Progenitor cell of endocrine pancreas (in vitro differentiated cells): ENCODE data around the gene EAF1. TPM values are rescaled to one million over a fixed set of nuclear protein-coding genes. Genes with fewer than 3 reads are reported as not detected.
"Not testable (repeated sequence)": the region's sequence is repeated elsewhere in the genome, so short reads cannot be mapped to it uniquely, and the experiment has no call there.

Experiments used
- DNase-seq: peaks from one replicate; pipeline ENCODE4 v3.0.0; 2021; ENCODE audit warnings: low spot score; ENCODE audit not compliant: unreplicated experiment
- H3K27ac Mint-ChIP-seq: 2 replicates; pipeline ENCODE4 v1.8.0; 2021; ENCODE audit warnings: mild to moderate bottlenecking, moderate library complexity, mixed read lengths
- H3K27me3 Mint-ChIP-seq: 2 replicates; pipeline ENCODE4 v1.8.0; 2021; ENCODE audit warnings: mixed read lengths
- H3K36me3 Mint-ChIP-seq: 2 replicates; pipeline ENCODE4 v1.8.0; 2022; ENCODE audit warnings: mixed read lengths; ENCODE audit not compliant: insufficient read depth
- H3K4me1 Mint-ChIP-seq: 2 replicates; pipeline ENCODE4 v1.8.0; 2021; ENCODE audit warnings: low read depth, mixed read lengths
- H3K4me3 Mint-ChIP-seq: 2 replicates; pipeline ENCODE4 v1.8.0; 2021; ENCODE audit warnings: low read depth, mild to moderate bottlenecking, moderate library complexity, mixed read lengths
- H3K9me3 Mint-ChIP-seq: 2 replicates; pipeline ENCODE4 v1.8.0; 2021; ENCODE audit warnings: low read depth, mixed read lengths
- total RNA-seq: library from RNA; stranded (reverse); gene quantifications from 2 replicates; pipeline ENCODE4 v1.2.1, GENCODE V29; 2021
- TF ChIP-seq, protein P1 (sequence below): fragments of 200-600 bp; sonication (generic); IDR thresholded peaks from one replicate; pipeline ENCODE4 v1.5.0; 2021; ENCODE audit warnings: antibody characterized with exemption, mild to moderate bottlenecking; ENCODE audit not compliant: unreplicated experiment

The EAF1 gene
- total RNA-seq, 1 donor from 2014 or later, result 28.2 TPM

DNA sequence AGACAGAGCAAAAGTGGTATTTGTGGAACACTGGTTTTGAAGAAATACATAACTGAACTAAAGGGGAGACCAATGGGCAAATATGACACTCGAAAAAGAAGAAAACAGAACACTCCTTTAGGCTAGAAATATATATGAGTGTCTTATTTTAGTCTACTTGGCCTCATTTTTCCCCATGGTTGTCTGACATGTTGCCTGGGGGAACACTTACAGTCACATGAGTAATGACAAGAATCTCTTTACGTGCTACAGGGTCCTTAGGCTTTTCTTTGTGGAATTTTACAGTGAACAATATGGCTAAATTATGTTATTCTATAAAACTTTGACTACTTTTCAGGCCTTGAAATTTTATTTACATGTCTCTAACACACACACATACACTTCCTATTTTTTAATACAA is 17.6 kb upstream of the EAF1 start:
- Mint-ChIP-seq H3K36me3 (peaks cover 13% of the 10 kb centered on the region), H3K9me3 (no peaks in the 10 kb centered on the region), H3K27me3 (no peaks in the 10 kb centered on the region), H3K27ac (no peak overlapping the region), H3K4me3 (no peak overlapping the region), H3K4me1 (no peaks in the 10 kb centered on the region)
- DNase-seq, result no peak
- TF ChIP-seq, protein P1, sequence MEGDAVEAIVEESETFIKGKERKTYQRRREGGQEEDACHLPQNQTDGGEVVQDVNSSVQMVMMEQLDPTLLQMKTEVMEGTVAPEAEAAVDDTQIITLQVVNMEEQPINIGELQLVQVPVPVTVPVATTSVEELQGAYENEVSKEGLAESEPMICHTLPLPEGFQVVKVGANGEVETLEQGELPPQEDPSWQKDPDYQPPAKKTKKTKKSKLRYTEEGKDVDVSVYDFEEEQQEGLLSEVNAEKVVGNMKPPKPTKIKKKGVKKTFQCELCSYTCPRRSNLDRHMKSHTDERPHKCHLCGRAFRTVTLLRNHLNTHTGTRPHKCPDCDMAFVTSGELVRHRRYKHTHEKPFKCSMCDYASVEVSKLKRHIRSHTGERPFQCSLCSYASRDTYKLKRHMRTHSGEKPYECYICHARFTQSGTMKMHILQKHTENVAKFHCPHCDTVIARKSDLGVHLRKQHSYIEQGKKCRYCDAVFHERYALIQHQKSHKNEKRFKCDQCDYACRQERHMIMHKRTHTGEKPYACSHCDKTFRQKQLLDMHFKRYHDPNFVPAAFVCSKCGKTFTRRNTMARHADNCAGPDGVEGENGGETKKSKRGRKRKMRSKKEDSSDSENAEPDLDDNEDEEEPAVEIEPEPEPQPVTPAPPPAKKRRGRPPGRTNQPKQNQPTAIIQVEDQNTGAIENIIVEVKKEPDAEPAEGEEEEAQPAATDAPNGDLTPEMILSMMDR, result no peak

DNA sequence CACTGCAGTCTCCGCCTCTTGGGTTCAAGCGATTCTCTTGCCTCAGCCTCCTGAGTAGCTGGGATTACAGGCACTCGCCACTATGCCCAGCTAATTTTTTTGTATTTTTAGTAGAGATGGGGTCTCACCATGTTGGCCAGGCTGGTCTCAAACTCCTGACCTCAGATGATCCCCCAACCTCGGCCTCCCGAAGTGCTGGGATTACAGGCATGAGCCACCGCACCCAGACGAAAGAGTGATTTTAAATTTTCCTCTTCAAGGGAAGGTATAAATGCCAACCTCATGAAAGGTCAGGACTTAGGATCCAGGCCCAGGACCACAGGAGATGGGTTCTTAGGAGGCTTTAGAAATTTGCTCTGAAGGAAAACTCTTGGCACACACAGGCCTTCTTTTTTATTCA is 16.4 kb upstream of the EAF1 start:
- not testable (repeated sequence) for H3K9me3 Mint-ChIP-seq, H3K27me3 Mint-ChIP-seq, H3K4me3 Mint-ChIP-seq, H3K27ac Mint-ChIP-seq, DNase-seq, H3K4me1 Mint-ChIP-seq
- H3K36me3 Mint-ChIP-seq, result peaks cover 17% of the 10 kb centered on the region

DNA sequence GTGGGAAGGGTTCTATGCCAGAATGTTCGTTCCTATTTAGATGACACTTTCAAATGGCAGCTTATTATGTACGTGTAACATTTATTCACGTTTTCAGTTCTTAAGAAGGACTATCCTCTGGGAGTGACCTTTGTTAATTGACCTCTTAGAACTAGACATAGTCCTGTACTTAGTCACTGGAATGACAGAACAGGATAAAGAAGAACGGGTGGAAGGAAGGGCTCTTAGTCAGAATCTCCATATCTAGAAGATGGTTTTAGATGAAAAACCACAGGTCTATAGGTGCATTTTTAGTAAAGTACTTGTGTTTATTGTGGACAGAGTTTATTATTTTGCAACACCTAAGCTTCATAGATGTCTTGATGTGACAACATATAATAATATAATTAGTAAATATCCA is 6.5 kb upstream of the EAF1 start:
- H3K27ac Mint-ChIP-seq, result no peak overlapping the region
- no peak overlapping the region for H3K4me3 Mint-ChIP-seq
- no peaks in the 10 kb centered on the region for H3K9me3 Mint-ChIP-seq
- DNase-seq, result no peak
- peaks cover 7% of the 10 kb centered on the region for H3K4me1 Mint-ChIP-seq
- H3K27me3 Mint-ChIP-seq, result no peaks in the 10 kb centered on the region
- TF ChIP-seq, protein P1, result no peak
- peaks cover 9% of the 10 kb centered on the region for H3K36me3 Mint-ChIP-seq

DNA sequence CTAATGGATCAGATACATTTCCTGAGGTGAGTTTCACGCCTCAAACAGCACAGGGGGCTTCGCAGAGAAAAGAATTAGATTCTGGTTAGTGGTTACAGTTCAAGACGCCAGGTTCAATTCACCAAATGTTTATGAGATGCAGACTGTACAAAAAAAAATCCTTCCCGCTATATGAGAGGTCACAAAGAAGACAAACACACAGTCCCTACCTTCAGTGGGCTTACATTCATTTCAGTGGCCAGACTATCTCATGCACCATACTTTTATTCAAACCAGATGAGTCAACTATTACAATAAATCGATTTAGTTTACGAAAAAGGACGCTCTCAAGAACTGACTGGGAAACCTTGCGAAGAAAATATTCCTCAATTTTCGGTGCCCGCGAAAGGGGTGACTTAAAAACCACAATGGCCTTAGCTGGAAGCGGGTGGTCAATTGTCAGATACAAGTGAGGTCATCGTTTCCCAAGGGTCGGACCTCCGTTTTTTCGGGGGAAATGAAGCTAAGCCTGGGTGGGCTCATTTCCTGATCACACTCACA is 749 bp upstream of the EAF1 start:
- H3K36me3 Mint-ChIP-seq, result peaks cover 9% of the 10 kb centered on the region
- H3K27ac Mint-ChIP-seq, result peak overlapping the region; percentile 95
- TF ChIP-seq, protein P1, result no peak
- no peak for DNase-seq
- peaks cover 30% of the 10 kb centered on the region for H3K4me1 Mint-ChIP-seq
- no peaks in the 10 kb centered on the region for H3K9me3 Mint-ChIP-seq
- H3K4me3 Mint-ChIP-seq, result peak overlapping the region; percentile 95
- H3K27me3 Mint-ChIP-seq, result no peaks in the 10 kb centered on the region

DNA sequence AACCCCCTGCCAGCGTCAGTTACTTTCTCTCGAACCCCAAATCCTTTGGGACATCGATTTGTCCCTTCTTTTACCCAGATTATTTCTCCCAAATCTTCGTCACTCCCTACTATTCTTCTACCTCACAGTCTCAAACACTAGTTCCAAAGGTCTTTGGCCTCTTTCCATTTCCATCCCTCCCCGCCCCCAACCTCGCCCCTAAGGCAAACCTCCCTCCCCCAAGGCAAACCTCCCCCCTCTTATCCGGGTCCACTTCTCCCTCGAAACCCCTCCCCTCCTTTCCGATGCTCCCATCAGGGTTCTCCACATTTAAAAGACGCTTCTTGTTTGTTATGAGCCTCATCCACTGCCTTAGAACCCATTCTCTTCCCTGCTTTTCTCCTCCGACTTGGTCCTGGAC is 583 bp downstream of the EAF1 start:
- H3K9me3 Mint-ChIP-seq, result no peaks in the 10 kb centered on the region
- H3K4me1 Mint-ChIP-seq, result peaks cover 30% of the 10 kb centered on the region
- H3K4me3 Mint-ChIP-seq, result peak overlapping the region; percentile 95
- H3K27me3 Mint-ChIP-seq, result no peaks in the 10 kb centered on the region
- peaks cover 8% of the 10 kb centered on the region for H3K36me3 Mint-ChIP-seq
- H3K27ac Mint-ChIP-seq, result peak overlapping the region; percentile 95
- TF ChIP-seq, protein P1, result no peak
- DNase-seq, result no peak

DNA sequence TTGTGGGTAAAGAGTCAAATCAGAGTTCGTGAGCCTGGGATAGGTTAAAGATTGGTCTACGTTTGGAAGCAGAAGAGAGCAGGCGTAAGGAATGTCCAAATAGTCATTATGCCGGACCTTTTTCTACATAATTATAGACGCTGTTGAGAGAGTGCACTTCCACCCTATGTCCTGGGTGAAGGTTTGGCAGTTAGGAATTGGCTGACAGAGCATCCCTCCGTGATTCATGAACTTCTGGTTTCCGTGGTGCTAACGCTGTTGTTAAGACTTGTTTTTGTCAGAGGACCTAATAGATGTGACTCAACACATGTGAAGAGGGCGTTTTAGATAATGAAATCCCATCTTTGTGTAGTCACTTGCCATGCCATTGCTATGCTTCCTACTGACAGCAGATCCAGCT is 1.1 kb downstream of the EAF1 start:
- Mint-ChIP-seq H3K9me3 (no peaks in the 10 kb centered on the region), H3K36me3 (peaks cover 12% of the 10 kb centered on the region), H3K4me1 (peaks cover 30% of the 10 kb centered on the region), H3K27ac (peak overlapping the region; percentile 95), H3K27me3 (no peaks in the 10 kb centered on the region), H3K4me3 (peak overlapping the region; percentile 95)
- TF ChIP-seq, protein P1, result no peak
- no peak for DNase-seq
